CD4-positive, alpha-beta memory T cell (primary cell): Measurements from ENCODE around the gene CYTH3. TPM values are rescaled to one million over a fixed set of nuclear protein-coding genes. Genes with fewer than 3 reads are reported as not detected.

ENCODE experiments used
- CTCF ChIA-PET: fragments of 350-600 bp; sonication (Branson Sonifier 250); formaldehyde crosslinking; loops from one replicate; lab custom pipeline; 2021; ENCODE audit warnings: inconsistent platforms; ENCODE audit not compliant: partially characterized antibody; lab: Charles Lee
- POLR2A ChIA-PET: fragments of 350-600 bp; sonication (Branson Sonifier 250); formaldehyde crosslinking; loops from one replicate; lab custom pipeline; 2021; ENCODE audit not compliant: partially characterized antibody; lab: Charles Lee
- DNase-seq, 5 donors: peaks; one replicate each; pipeline versions ENCODE4 v3.0.0 to v3.0.0-alpha.2; 2020 to 2022; ENCODE audit warnings: mixed read lengths in 1 of 5
- H3K27ac ChIP-seq: one replicate; pipeline ENCODE4 v1.7.0; 2013; ENCODE audit warnings: low read depth, low read length
- H3K27me3 ChIP-seq: 2 replicates; pipeline ENCODE4 v1.7.0; 2013; ENCODE audit warnings: mild to moderate bottlenecking, low read length, moderate library complexity; ENCODE audit not compliant: insufficient read depth
- H3K36me3 ChIP-seq: 2 replicates; pipeline ENCODE4 v1.7.0; 2013; ENCODE audit warnings: mild to moderate bottlenecking, low read length, moderate library complexity; ENCODE audit not compliant: insufficient read depth
- H3K4me1 ChIP-seq: 2 replicates; pipeline ENCODE4 v1.7.0; 2013; ENCODE audit warnings: mild to moderate bottlenecking, low read length, moderate library complexity; ENCODE audit not compliant: insufficient read depth
- H3K4me3 ChIP-seq, 2 donors: one replicate each; pipeline ENCODE4 v1.7.0; 2013; ENCODE audit warnings: low read length in 2 of 2, mild to moderate bottlenecking in 1 of 2
- H3K9me3 ChIP-seq, 2 donors: one replicate each; pipeline ENCODE4 v1.7.0; 2013; ENCODE audit warnings: low read length in 2 of 2, control low read depth in 1 of 2; ENCODE audit not compliant: control insufficient read depth in 1 of 2
- H3K27ac Mint-ChIP-seq, 7 donors: one replicate each; pipeline ENCODE4 v1.8.0; 2020 to 2021; ENCODE audit warnings: mixed read lengths in 7 of 7, mild to moderate bottlenecking in 6 of 7, inconsistent platforms in 3 of 7, moderate library complexity in 3 of 7
- H3K27me3 Mint-ChIP-seq, 2 donors: one replicate each; pipeline ENCODE4 v1.8.0; 2020 to 2021; ENCODE audit warnings: mixed read lengths in 2 of 2
- H3K36me3 Mint-ChIP-seq, 2 donors: one replicate each; pipeline ENCODE4 v1.8.0; 2020 to 2021; ENCODE audit warnings: mixed read lengths in 2 of 2, inconsistent platforms in 1 of 2, mild to moderate bottlenecking in 1 of 2
- H3K4me1 Mint-ChIP-seq, 4 donors: one replicate each; pipeline ENCODE4 v1.8.0; 2020 to 2021; ENCODE audit warnings: mixed read lengths in 4 of 4, mild to moderate bottlenecking in 1 of 4
- H3K4me3 Mint-ChIP-seq, 8 donors: one replicate each; pipeline ENCODE4 v1.8.0; 2020 to 2021; ENCODE audit warnings: mixed read lengths in 8 of 8, mild to moderate bottlenecking in 7 of 8, moderate library complexity in 6 of 8, inconsistent platforms in 3 of 8
- H3K9me3 Mint-ChIP-seq, 8 donors: one replicate each; pipeline ENCODE4 v1.8.0; 2020 to 2021; ENCODE audit warnings: mixed read lengths in 8 of 8, mild to moderate bottlenecking in 5 of 8, inconsistent platforms in 3 of 8, moderate library complexity in 1 of 8
- intact Hi-C: fragments of 100-400 bp; cut with micrococcal nuclease; formaldehyde crosslinking; loops from one replicate; pipeline ENCODE4 v1.15.1; 2023
- polyA plus RNA-seq, 2 donors: library from polyadenylated mRNA; unstranded; fragments of 300-500 nt; fragmentation: Illumina TruSeq; gene quantifications; one replicate each; pipeline ENCODE4 v1.2.3, GENCODE V29; 2021
- total RNA-seq, 2 experiments: library from RNA; stranded (reverse); gene quantifications; one replicate each; pipeline ENCODE4 v1.2.3, GENCODE V29; 2021

The CYTH3 gene
- total and polyA plus RNA-seq, 4 experiments from 2014 or later: 4.0 to 9.1 (median 7.2) TPM

GRCh38 chr7:6139189-6139996 lies 133.0 kb downstream of the CYTH3 start:
- H3K27me3 ChIP-seq: no peaks in the 10 kb centered on the region
- H3K27ac Mint-ChIP-seq: no peak overlapping the region
- no peak overlapping the region for H3K4me3 Mint-ChIP-seq
- ChIA-PET CTCF (interaction anchor here (1.2 to 1.3 kb wide), 2 partner anchors 142 to 183 kb away, joined by 3 to 4 read pairs; no protein-coding TSS in a partner anchor), POLR2A (interaction anchor here (1.1 kb wide), 1 partner anchor 203 kb away, joined by 3 read pairs; no protein-coding TSS in a partner anchor)
- peaks cover 37 to 60% of the 10 kb centered on the region in 2 donors for H3K36me3 Mint-ChIP-seq
- no peak overlapping the region for H3K27ac ChIP-seq
- H3K4me3 ChIP-seq: no peak overlapping the region
- DNase-seq: no peak
- intact Hi-C loops: no loop called here
- no peaks in the 10 kb centered on the region for H3K9me3 Mint-ChIP-seq
- peaks cover 0 to 3% (median under 1%) of the 10 kb centered on the region in 4 donors for H3K4me1 Mint-ChIP-seq
- H3K27me3 Mint-ChIP-seq: no peaks in the 10 kb centered on the region
- H3K4me1 ChIP-seq: no peaks in the 10 kb centered on the region
- no peaks in the 10 kb centered on the region for H3K9me3 ChIP-seq
- peaks cover 38% of the 10 kb centered on the region for H3K36me3 ChIP-seq

GRCh38 chr7:6136475-6136874 lies 135.9 kb downstream of the CYTH3 start:
- H3K36me3 ChIP-seq: peaks cover 21% of the 10 kb centered on the region
- H3K27ac ChIP-seq: no peak overlapping the region
- H3K4me3 ChIP-seq: no peak overlapping the region
- Mint-ChIP-seq H3K27me3 (no peaks in the 10 kb centered on the region), H3K9me3 (no peaks in the 10 kb centered on the region), H3K4me3 (no peak overlapping the region), H3K27ac (no peak overlapping the region), H3K36me3 (peaks cover 28 to 59% of the 10 kb centered on the region in 2 donors), H3K4me1 (peaks cover 4 to 7% (median 5%) of the 10 kb centered on the region in 4 donors)
- no peaks in the 10 kb centered on the region for H3K9me3 ChIP-seq
- DNase-seq: no peak
- no peaks in the 10 kb centered on the region for H3K27me3 ChIP-seq
- ChIA-PET CTCF (no interaction called here), POLR2A (no interaction called here)
- no peaks in the 10 kb centered on the region for H3K4me1 ChIP-seq
- intact Hi-C loops: no loop called here

- CTCF ChIA-PET: interaction anchor here (0.5 to 1.0 kb wide), 2 partner anchors 10 to 791 kb away, joined by 3 to 4 read pairs; no protein-coding TSS in a partner anchor
Measured at GRCh38 chr7:6133249-6133648, 139.2 kb downstream of the CYTH3 start.

GRCh38 chr7:6130007-6130587 lies 142.3 kb downstream of the CYTH3 start:
- Mint-ChIP-seq H3K4me3 (no peak overlapping the region), H3K9me3 (no peaks in the 10 kb centered on the region), H3K27ac (peak overlapping the region in 2 of 7 donors; percentile 15 to 70), H3K36me3 (peaks cover 44 to 68% of the 10 kb centered on the region in 2 donors), H3K4me1 (peaks cover 7 to 25% (median 14%) of the 10 kb centered on the region in 4 donors), H3K27me3 (no peaks in the 10 kb centered on the region)
- Histone ChIP-seq H3K4me3 (no peak overlapping the region), H3K9me3 (no peaks in the 10 kb centered on the region), H3K27ac (no peak overlapping the region), H3K36me3 (peaks cover 21% of the 10 kb centered on the region), H3K4me1 (no peaks in the 10 kb centered on the region), H3K27me3 (no peaks in the 10 kb centered on the region)
- DNase-seq: no peak
- POLR2A ChIA-PET: no interaction called here
- intact Hi-C loops: no loop called here
- CTCF ChIA-PET: interaction anchor here (0.6 kb wide), 1 partner anchor 17 kb away, joined by 3 read pairs; no protein-coding TSS in a partner anchor

More at GRCh38 chr7:6133249-6133648, 139.2 kb downstream of the CYTH3 start:
- Mint-ChIP-seq H3K36me3 (peaks cover 24 to 53% of the 10 kb centered on the region in 2 donors), H3K9me3 (no peaks in the 10 kb centered on the region), H3K27me3 (no peaks in the 10 kb centered on the region), H3K4me3 (no peak overlapping the region), H3K27ac (peak overlapping the region in 1 of 7 donors; percentile 22), H3K4me1 (peaks cover 4 to 19% (median 7%) of the 10 kb centered on the region in 4 donors)
- intact Hi-C loops: no loop called here
- POLR2A ChIA-PET: no interaction called here
- Histone ChIP-seq H3K4me3 (no peak overlapping the region), H3K27me3 (no peaks in the 10 kb centered on the region), H3K9me3 (no peaks in the 10 kb centered on the region), H3K4me1 (no peaks in the 10 kb centered on the region), H3K27ac (no peak overlapping the region), H3K36me3 (peaks cover 15% of the 10 kb centered on the region)
- DNase-seq: no peak

GRCh38 chr7:6128205-6128604 lies 144.2 kb downstream of the CYTH3 start:
- H3K36me3 Mint-ChIP-seq: peaks cover 43 to 63% of the 10 kb centered on the region in 2 donors
- no peaks in the 10 kb centered on the region for H3K27me3 Mint-ChIP-seq
- H3K4me1 Mint-ChIP-seq: peaks cover 5 to 24% (median 14%) of the 10 kb centered on the region in 4 donors
- no peak overlapping the region for H3K27ac ChIP-seq
- ChIA-PET POLR2A (no interaction called here), CTCF (interaction anchor here (0.7 kb wide), 1 partner anchor 129 kb away, joined by 4 read pairs; no protein-coding TSS in a partner anchor)
- H3K36me3 ChIP-seq: peaks cover 21% of the 10 kb centered on the region
- no peak for DNase-seq
- no peak overlapping the region for H3K4me3 ChIP-seq
- no peaks in the 10 kb centered on the region for H3K9me3 Mint-ChIP-seq
- intact Hi-C loops: no loop called here
- H3K27me3 ChIP-seq: no peaks in the 10 kb centered on the region
- peak overlapping the region in 4 of 7 donors; percentile 11 to 54 (median 19) for H3K27ac Mint-ChIP-seq
- H3K4me3 Mint-ChIP-seq: no peak overlapping the region
- no peaks in the 10 kb centered on the region for H3K4me1 ChIP-seq
- H3K9me3 ChIP-seq: no peaks in the 10 kb centered on the region

- H3K4me3 Mint-ChIP-seq: no peak overlapping the region
- Histone ChIP-seq H3K4me3 (no peak overlapping the region), H3K36me3 (peaks cover 23% of the 10 kb centered on the region), H3K27me3 (no peaks in the 10 kb centered on the region), H3K9me3 (no peaks in the 10 kb centered on the region), H3K27ac (no peak overlapping the region), H3K4me1 (no peaks in the 10 kb centered on the region)
- intact Hi-C loops: no loop called here
- peaks cover 48 to 61% of the 10 kb centered on the region in 2 donors for H3K36me3 Mint-ChIP-seq
- peak overlapping the region in 1 of 7 donors; percentile 42 for H3K27ac Mint-ChIP-seq
- H3K27me3 Mint-ChIP-seq: no peaks in the 10 kb centered on the region
- H3K4me1 Mint-ChIP-seq: peaks cover 3 to 18% (median 10%) of the 10 kb centered on the region in 4 donors
- DNase-seq: no peak
- H3K9me3 Mint-ChIP-seq: peaks cover 0 to under 1% (median 0%) of the 10 kb centered on the region in 8 donors
- ChIA-PET CTCF (interaction anchor here (1.3 to 1.5 kb wide), 2 partner anchors 8 to 20 kb away, joined by 3 to 4 read pairs; no protein-coding TSS in a partner anchor), POLR2A (no interaction called here)
Measured at GRCh38 chr7:6127110-6127490, 145.3 kb downstream of the CYTH3 start.

GRCh38 chr7:6123843-6124242 lies 148.6 kb downstream of the CYTH3 start:
- no peaks in the 10 kb centered on the region for H3K4me1 ChIP-seq
- H3K4me1 Mint-ChIP-seq: peaks cover 6 to 14% (median 12%) of the 10 kb centered on the region in 4 donors
- H3K4me3 Mint-ChIP-seq: no peak overlapping the region
- no peak overlapping the region for H3K27ac ChIP-seq
- ChIA-PET CTCF (interaction anchor here (1.1 to 2.3 kb wide), 3 partner anchors 9 to 126 kb away, joined by 3 to 5 read pairs (median 4); no protein-coding TSS in a partner anchor), POLR2A (no interaction called here)
- peaks cover 0 to 14% (median 6%) of the 10 kb centered on the region in 8 donors for H3K9me3 Mint-ChIP-seq
- intact Hi-C loops: no loop called here
- peaks cover 67 to 73% of the 10 kb centered on the region in 2 donors for H3K36me3 Mint-ChIP-seq
- no peak overlapping the region for H3K27ac Mint-ChIP-seq
- no peak for DNase-seq
- H3K27me3 Mint-ChIP-seq: no peaks in the 10 kb centered on the region
- no peaks in the 10 kb centered on the region for H3K27me3 ChIP-seq
- H3K36me3 ChIP-seq: peaks cover 27% of the 10 kb centered on the region
- H3K9me3 ChIP-seq: peaks cover 4% of the 10 kb centered on the region in 2 donors
- no peak overlapping the region for H3K4me3 ChIP-seq
